Astrocyte (in vitro differentiated cells and primary cell): ENCODE measurements around the gene ZNF316. TPM values are rescaled to one million over a fixed set of nuclear protein-coding genes. Genes with fewer than 3 reads are reported as not detected.

Source experiments
- total RNA-seq: library from RNA; stranded (reverse); gene quantifications from 2 replicates; pipeline ENCODE4 v1.2.1, GENCODE V29; 2021

Gene ZNF316
- total RNA-seq, 1 donor from 2014 or later = 22.8 TPM

Other genes starting within 250 kb of the ZNF316 start
- gene DAGLB, start 189.4 kb upstream of the ZNF316 start, total RNA-seq = 21.9 and 28.3 TPM in 2 replicates
- 336 and 362 TPM in 2 replicates for gene KDELR2, start 153.2 kb upstream of the ZNF316 start, total RNA-seq
- gene GRID2IP, start 85.9 kb upstream of the ZNF316 start, total RNA-seq = 0.07 and 0.09 TPM in 2 replicates
- 33.2 and 36.0 TPM in 2 replicates for gene ZDHHC4, start 59.9 kb upstream of the ZNF316 start, total RNA-seq
- 18.6 and 20.9 TPM in 2 replicates for gene INTS15, start 47.3 kb upstream of the ZNF316 start, total RNA-seq
- gene ZNF853, start 21.7 kb upstream of the ZNF316 start, total RNA-seq = 4.9 and 5.0 TPM in 2 replicates
- 19.0 and 21.1 TPM in 2 replicates for gene ZNF12, start 69.6 kb downstream of the ZNF316 start, total RNA-seq
- 0.29 and 0.59 TPM in 2 replicates for gene RSPH10B2, start 116.8 kb downstream of the ZNF316 start, total RNA-seq
- gene CCZ1B, start 189.0 kb downstream of the ZNF316 start, total RNA-seq = 54.4 and 61.2 TPM in 2 replicates